ENCODE measurements around the gene PRKRA.
"Not testable (repeated sequence)": the region's sequence is repeated elsewhere in the genome, so short reads cannot be mapped to it uniquely, and the experiment has no call there.

Gene PRKRA

GRCh38 chr2:178469219-178469849 is 18.4 kb upstream of the PRKRA start:
- in situ Hi-C loops (cut with MboI; ENCODE audit: low sequenced_read_pairs): no loop called here

GRCh38 chr2:178457390-178457886 is 6.5 kb upstream of the PRKRA start:
- in situ Hi-C loops (cut with MboI; ENCODE audit: low sequenced_read_pairs): no loop called here

DNA sequence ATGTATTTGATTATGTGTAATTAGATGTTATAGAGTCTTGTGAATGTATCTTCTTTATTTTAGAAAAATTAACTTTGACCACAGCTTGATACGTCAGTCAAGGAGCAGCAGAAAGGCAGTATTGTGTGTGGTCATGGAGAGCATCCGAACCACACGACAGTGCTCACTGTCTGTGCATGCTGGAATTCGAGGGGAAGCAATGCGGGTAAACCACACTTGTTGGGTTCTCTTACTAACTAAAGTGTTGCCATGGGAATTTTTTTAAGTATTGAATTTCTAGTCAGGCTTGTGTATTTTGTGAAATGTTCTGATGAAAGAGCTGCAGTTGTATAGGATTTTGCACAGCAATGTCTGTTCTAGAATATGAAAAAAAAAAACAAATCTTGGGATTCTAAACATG is 5.0 kb upstream of the PRKRA start:
- in situ Hi-C loops (cut with MboI; ENCODE audit: low sequenced_read_pairs): no loop called here

DNA sequence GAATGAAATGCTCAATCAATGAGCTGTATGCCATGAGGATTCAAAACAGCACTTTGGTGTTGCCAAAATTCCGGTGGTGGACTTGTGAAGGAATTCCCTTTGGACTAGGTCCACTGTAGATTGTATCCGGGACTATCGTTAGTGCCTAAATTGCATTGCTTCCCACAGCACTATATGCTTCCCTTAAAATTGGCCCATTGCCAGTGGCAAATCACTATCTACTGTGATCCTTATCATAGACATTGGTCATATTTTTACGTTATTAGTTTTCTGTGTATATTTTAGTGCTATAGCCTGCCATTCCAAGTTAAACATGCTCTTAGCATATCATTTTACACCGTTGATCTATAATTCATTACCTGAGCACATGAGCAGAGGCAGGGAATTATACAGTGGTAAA is 1.9 kb upstream of the PRKRA start:
- in situ Hi-C loops (cut with MboI; ENCODE audit: low sequenced_read_pairs): no loop called here

GRCh38 chr2:178452334-178452733 is 1.4 kb upstream of the PRKRA start:
- in situ Hi-C loops (cut with MboI; ENCODE audit: low sequenced_read_pairs): no loop called here

- in situ Hi-C loops (cut with MboI; ENCODE audit: low sequenced_read_pairs): no loop called here
These were observed 526 bp downstream of the PRKRA start for GRCh38 chr2:178450524-178450773.

DNA sequence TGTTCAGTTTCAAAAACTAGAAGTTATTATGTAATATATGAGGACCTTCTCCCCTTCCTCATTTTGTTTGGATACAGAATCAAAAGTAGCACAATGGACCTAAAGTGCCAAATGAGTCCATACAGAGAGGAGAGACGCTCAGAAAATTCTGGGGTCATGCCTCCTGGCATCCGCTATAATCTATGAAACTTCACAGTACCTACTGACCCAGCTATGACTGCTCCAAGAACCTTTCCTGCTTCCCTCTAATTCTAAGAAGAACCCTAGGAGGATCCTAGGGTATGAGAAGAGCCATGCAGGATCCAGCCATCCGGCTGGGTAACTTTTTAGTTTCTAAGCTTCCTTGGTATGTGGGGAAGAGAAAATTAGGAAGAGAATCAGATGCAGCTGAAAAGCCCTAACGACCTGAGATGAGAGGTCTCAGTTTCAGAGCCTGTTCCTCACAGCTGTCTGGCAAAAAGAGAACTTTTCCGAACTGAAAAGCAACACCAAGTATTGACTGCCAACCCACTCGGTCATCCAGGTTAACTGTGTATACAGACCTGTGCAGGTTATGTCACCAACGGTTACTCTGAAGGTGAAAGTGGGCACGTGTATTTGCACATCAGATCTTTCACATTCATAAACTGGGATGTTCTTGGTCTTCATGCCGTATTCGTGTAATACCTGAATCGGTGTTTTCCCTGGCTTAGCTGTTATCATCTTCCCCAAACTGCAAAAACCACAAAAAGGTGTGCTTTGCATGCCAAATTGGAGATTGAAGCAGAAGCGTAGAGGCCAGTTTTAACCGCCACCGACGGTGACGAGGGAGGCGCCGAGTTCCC is 1.1 kb downstream of the PRKRA start:
- in situ Hi-C loops (cut with MboI; ENCODE audit: low sequenced_read_pairs): no loop called here

- in situ Hi-C loops (cut with MboI; ENCODE audit: low sequenced_read_pairs): no loop called here
These were observed 1.9 kb downstream of the PRKRA start for GRCh38 chr2:178448968-178449661.

DNA sequence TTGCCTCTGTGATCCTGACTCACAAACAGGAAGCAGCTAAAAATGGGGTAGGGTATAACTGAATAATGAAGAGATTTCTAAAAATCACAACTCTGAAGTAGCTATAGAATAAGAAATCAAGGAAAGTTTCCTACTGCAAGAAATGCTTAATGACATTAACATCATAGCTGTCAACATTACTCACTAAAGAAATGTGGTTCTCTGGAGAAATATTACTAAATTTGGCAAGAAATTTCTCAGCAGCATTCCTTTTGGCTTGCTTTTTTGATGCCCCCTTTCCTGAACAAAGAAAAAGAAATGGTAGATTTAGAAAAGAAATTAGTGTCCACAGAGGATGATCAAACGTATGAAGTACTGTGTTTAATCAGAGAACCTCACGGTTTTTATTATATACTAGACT is 9.5 kb downstream of the PRKRA start:
- in situ Hi-C loops (cut with MboI; ENCODE audit: low sequenced_read_pairs): no loop called here

GRCh38 chr2:178436662-178437061 is 14.3 kb downstream of the PRKRA start:
- in situ Hi-C loops (cut with MboI; ENCODE audit: low sequenced_read_pairs): no loop called here

GRCh38 chr2:178429336-178429735 is 21.6 kb downstream of the PRKRA start:
- in situ Hi-C loops (cut with MboI; ENCODE audit: low sequenced_read_pairs): no loop called here

DNA sequence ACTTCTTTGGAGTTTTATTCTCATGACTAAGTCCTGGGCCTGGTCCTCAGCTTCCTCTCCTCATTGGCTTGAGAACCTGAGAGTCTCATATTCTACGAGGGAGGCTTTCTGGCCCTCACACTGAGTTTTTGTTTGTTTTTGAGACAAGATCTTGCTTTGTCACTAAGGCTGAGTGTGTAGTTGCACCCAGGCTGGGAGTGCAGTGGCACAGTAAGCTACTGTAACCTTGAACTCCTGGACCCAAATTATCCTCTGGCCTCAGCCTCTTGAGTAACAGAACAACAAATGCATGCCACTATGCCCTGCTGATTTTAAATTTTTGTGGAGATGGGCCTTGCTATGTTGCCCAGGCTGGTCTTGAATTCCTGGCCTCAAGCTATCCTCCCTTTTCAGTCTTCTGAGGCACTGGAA is 22.6 kb downstream of the PRKRA start:
- in situ Hi-C loops (cut with MboI; ENCODE audit: low sequenced_read_pairs): no loop called here

DNA sequence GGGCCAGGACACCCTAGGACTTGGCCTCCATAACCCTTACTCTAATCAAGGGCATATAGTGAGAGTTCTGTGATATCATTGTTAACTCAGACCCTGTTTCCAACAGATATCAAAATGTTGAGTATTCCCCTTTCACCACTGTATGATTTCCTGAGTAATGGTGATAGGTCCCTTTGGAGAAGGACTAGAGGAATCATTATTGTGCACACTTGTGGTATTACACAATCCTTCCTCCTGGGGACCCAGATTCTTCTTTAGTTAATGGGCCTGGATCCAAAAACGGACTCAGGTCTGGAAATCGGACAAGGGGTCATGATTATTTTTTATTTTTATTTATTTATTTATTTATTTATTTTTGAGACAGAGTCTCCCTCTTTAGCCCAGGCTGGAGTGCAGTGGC is 23.5 kb downstream of the PRKRA start:
- in situ Hi-C loops (cut with MboI; ENCODE audit: low sequenced_read_pairs): no loop called here

DNA sequence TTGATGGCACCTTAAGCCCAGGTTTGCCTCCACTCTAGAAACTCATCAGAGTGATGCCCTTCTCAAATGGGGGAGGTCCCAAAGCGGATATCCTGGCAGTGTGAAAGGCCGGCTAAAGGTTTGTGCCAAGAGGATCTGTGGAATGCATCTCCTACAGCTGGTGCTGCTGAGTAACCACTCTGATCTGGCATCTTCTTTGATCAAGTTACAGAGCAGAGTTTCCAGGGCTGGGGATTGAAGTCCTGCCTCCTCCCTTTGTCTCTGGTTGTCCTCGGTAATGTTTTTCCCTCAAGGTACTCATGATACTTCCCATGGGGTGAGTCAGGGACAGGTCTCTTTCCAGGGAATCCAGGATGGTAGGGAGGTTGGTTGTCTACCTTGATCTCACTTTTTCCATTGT is 24.6 kb downstream of the PRKRA start:
- in situ Hi-C loops (cut with MboI; ENCODE audit: low sequenced_read_pairs): no loop called here

GRCh38 chr2:178425255-178425827 is 25.6 kb downstream of the PRKRA start:
- in situ Hi-C loops (cut with MboI; ENCODE audit: low sequenced_read_pairs): no loop called here

DNA sequence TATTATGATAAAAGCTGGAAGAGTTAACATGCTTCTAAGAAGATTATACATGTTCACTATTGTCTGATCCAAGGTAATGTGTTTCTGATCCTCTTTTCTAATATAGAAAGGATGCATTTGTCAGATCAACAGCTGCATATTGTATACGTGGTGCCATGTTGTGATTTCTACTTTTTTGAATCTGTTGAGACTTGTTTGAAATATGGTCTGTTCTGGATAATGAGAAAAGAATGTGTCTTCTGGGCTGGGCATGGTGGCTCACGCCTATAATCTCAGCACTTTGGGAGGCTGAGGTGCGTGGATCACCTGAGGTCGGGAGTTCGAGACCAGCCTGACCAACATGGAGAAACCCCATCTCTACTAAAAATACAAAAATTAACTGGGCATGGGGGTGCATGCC is 27.2 kb downstream of the PRKRA start:
- in situ Hi-C loops (cut with MboI; ENCODE audit: low sequenced_read_pairs): not testable (repeated sequence)

DNA sequence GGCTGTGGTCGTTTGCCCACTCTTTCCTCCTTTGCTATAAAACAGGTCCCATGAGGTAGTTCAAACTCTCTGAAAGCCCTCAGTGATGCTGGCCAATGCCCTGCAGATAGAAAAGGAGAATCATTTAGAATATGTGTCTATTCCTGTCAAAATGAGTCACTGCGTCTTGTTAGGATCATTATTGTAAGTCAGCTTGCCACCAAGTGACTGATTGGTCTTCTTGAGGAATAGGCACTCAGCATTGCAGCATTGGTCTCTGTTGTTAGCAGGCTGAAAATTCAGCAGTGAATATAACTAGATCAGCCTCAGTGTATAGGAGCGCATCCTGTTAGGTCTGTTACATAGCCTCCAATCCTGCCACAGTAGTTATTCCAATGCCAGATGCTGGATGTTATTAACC is 28.9 kb downstream of the PRKRA start:
- in situ Hi-C loops (cut with MboI; ENCODE audit: low sequenced_read_pairs): no loop called here

GRCh38 chr2:178420463-178420999 is 30.4 kb downstream of the PRKRA start:
- in situ Hi-C loops (cut with MboI; ENCODE audit: low sequenced_read_pairs): no loop called here

- in situ Hi-C loops (cut with MboI; ENCODE audit: low sequenced_read_pairs): no loop called here
These were observed 31.9 kb downstream of the PRKRA start for GRCh38 chr2:178419123-178419522.

DNA sequence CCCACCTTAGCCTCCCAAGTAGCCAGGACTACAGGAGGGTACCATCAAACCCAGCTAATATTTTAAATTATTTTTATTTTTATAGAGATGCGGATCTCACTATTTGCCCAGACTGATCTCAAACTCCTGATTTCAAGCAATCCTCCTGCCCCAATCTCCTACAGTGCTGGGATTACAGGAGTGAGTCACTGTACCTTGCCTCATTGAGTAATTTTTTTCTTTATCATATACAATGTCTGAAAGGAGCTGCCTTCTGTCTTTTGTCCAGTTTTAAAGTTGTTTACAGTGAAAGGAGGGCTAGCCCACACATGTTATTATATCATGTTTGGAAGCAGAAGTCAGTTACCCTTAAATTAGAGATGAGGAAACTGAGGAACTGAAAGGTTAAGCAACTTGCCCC is 32.5 kb downstream of the PRKRA start:
- in situ Hi-C loops (cut with MboI; ENCODE audit: low sequenced_read_pairs): no loop called here

DNA sequence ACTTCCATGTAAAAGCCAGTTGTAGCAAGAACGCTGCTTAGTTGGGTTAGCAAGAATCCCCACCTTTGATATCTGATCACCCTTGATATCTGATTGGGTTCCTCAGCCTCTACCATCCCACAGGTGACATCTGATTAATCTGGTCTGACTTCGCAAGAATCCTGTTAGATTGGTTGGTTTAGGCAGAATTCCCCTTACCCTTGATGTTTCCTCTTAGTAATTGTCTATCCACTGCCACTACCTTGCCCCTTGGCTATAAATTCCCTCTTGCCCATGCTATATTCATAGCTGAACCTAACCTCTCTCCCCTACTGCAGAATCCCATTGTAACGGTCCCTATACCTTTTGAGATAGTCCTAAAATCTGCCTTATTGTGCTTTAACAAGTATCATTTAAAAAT is 33.1 kb downstream of the PRKRA start:
- in situ Hi-C loops (cut with MboI; ENCODE audit: low sequenced_read_pairs): no loop called here

GRCh38 chr2:178415979-178416378 is 35.0 kb downstream of the PRKRA start:
- in situ Hi-C loops (cut with MboI; ENCODE audit: low sequenced_read_pairs): no loop called here
